Glutamatergic neuron (in vitro differentiated cells): ENCODE data around the gene HDAC11. TPM values are rescaled to one million over a fixed set of nuclear protein-coding genes. Genes with fewer than 3 reads are reported as not detected.

ENCODE experiments used
- DNase-seq: peaks from one replicate; pipeline ENCODE4 v3.0.0; 2022
- H3K27ac Mint-ChIP-seq: one replicate; pipeline ENCODE4 v1.8.0; 2020; ENCODE audit warnings: mild to moderate bottlenecking, mixed read lengths, inconsistent platforms; ENCODE audit not compliant: unreplicated experiment
- H3K27me3 Mint-ChIP-seq: one replicate; pipeline ENCODE4 v1.8.0; 2020; ENCODE audit warnings: mild to moderate bottlenecking, moderate library complexity, mixed read lengths, inconsistent platforms; ENCODE audit not compliant: unreplicated experiment
- H3K36me3 Mint-ChIP-seq: one replicate; pipeline ENCODE4 v1.8.0; 2020; ENCODE audit warnings: mild to moderate bottlenecking, mixed read lengths, inconsistent platforms; ENCODE audit not compliant: unreplicated experiment
- H3K4me1 Mint-ChIP-seq: one replicate; pipeline ENCODE4 v1.8.0; 2020; ENCODE audit warnings: mild to moderate bottlenecking, low read depth, mixed read lengths, inconsistent platforms; ENCODE audit not compliant: unreplicated experiment
- H3K4me3 Mint-ChIP-seq: one replicate; pipeline ENCODE4 v1.8.0; 2020; ENCODE audit warnings: mild to moderate bottlenecking, mixed read lengths, inconsistent platforms; ENCODE audit not compliant: unreplicated experiment
- H3K9me3 Mint-ChIP-seq: one replicate; pipeline ENCODE4 v1.8.0; 2020; ENCODE audit warnings: mild to moderate bottlenecking, moderate library complexity, mixed read lengths, inconsistent platforms; ENCODE audit not compliant: unreplicated experiment
- CTCF ChIP-seq: fragments of 200-600 bp; sonication (generic); IDR thresholded peaks from one replicate; pipeline ENCODE4 v1.5.0; 2021; ENCODE audit not compliant: partially characterized antibody, unreplicated experiment
- total RNA-seq: library from RNA; stranded (reverse); fragmentation: NEBNext Ultra II Directional; extraction: Animal tissue kit (Norgen Biotek cat#: 25700); gene quantifications from one replicate; pipeline ENCODE4 v1.2.1, GENCODE V29; 2021; ENCODE audit not compliant: unreplicated experiment

HDAC11 gene
- total RNA-seq, 1 donor from 2014 or later = 19.8 TPM

GRCh38 chr3:13553686-13554085 lies 73.6 kb downstream of the HDAC11 start:
- no peak overlapping the region for H3K27ac Mint-ChIP-seq
- no peak for TF ChIP-seq CTCF
- DNase-seq = no peak
- H3K4me1 Mint-ChIP-seq = peaks cover 5% of the 10 kb centered on the region
- H3K4me3 Mint-ChIP-seq = no peak overlapping the region
- H3K36me3 Mint-ChIP-seq = no peaks in the 10 kb centered on the region
- H3K27me3 Mint-ChIP-seq = peaks cover 12% of the 10 kb centered on the region
- peaks cover 7% of the 10 kb centered on the region for H3K9me3 Mint-ChIP-seq

- H3K4me3 Mint-ChIP-seq = no peak overlapping the region
- peaks cover 4% of the 10 kb centered on the region for H3K27me3 Mint-ChIP-seq
- DNase-seq = no peak
- no peak for TF ChIP-seq CTCF
- peak overlapping the region; percentile 45 for H3K27ac Mint-ChIP-seq
- H3K9me3 Mint-ChIP-seq = peaks cover 7% of the 10 kb centered on the region
- no peaks in the 10 kb centered on the region for H3K36me3 Mint-ChIP-seq
- peaks cover 8% of the 10 kb centered on the region for H3K4me1 Mint-ChIP-seq
Observed at GRCh38 chr3:13555753-13556152, 75.6 kb downstream of the HDAC11 start.

Other genes with a start within 250 kb of the HDAC11 start
- 2.4 TPM for gene NUP210, start 60.0 kb upstream of the HDAC11 start, total RNA-seq
- 2.1 TPM for gene FBLN2, start 68.8 kb downstream of the HDAC11 start, total RNA-seq